Stimulated activated CD4-positive, alpha-beta T cell treated with anti-CD3 and anti-CD28 coated beads, Interleukin-4, amount 100 ng/mL, for 48 hours (primary cell): ENCODE measurements around the gene FAM241B.

Experiments used
- DNase-seq, 2 donors: peaks; one replicate each; pipeline ENCODE4 v3.0.0-alpha.2; 2020; ENCODE audit warnings: low read depth in 2 of 2

Gene FAM241B

GRCh38 chr10:69666756-69667155, 36.7 kb downstream of the FAM241B start:
- no peak for DNase-seq

GRCh38 chr10:69668721-69669120, 38.7 kb downstream of the FAM241B start:
- DNase-seq, result no peak

GRCh38 chr10:69669409-69669808, 39.4 kb downstream of the FAM241B start:
- no peak for DNase-seq

GRCh38 chr10:69673521-69673920, 43.5 kb downstream of the FAM241B start:
- no peak for DNase-seq

- no peak for DNase-seq
These were observed 44.7 kb downstream of the FAM241B start for GRCh38 chr10:69674786-69675185.

GRCh38 chr10:69676301-69676700, 46.3 kb downstream of the FAM241B start:
- no peak for DNase-seq

- DNase-seq, result no peak
These were observed 48.1 kb downstream of the FAM241B start for GRCh38 chr10:69677985-69678654.

- no peak for DNase-seq
These were observed 49.7 kb downstream of the FAM241B start for GRCh38 chr10:69679736-69680135.

GRCh38 chr10:69680610-69681009, 50.6 kb downstream of the FAM241B start:
- no peak for DNase-seq

- DNase-seq, result no peak
These were observed 51.4 kb downstream of the FAM241B start for GRCh38 chr10:69681436-69681835.

GRCh38 chr10:69682955-69683474, 53.0 kb downstream of the FAM241B start:
- DNase-seq, result no peak
